Mesenchymal stem cell (in vitro differentiated cells and primary cell): Measurements from ENCODE around the gene GPC1.

Experiments
- DNase-seq: peaks from one replicate; pipeline ENCODE4 v3.0.0-alpha.2; 2013
- H2AFZ ChIP-seq: one replicate; pipeline ENCODE4 v1.6.1; 2013; ENCODE audit warnings: low read depth, mild to moderate bottlenecking, control low read depth, inconsistent platforms, low read length, moderate library complexity
- H2AK5ac ChIP-seq: 2 replicates; pipeline ENCODE4 v1.6.1; 2013; ENCODE audit warnings: low read length, moderate library complexity, mild to moderate bottlenecking, inconsistent platforms; ENCODE audit not compliant: severe bottlenecking
- H2BK120ac ChIP-seq: one replicate; pipeline ENCODE4 v1.6.1; 2013; ENCODE audit warnings: low read depth, mild to moderate bottlenecking, inconsistent platforms, low read length, moderate library complexity
- H2BK12ac ChIP-seq, 2 experiments: one replicate each; pipeline ENCODE4 v1.6.1; 2013; ENCODE audit warnings: inconsistent platforms in 2 of 2, low read length in 2 of 2, mild to moderate bottlenecking in 2 of 2, moderate library complexity in 2 of 2, control low read depth in 1 of 2
- H2BK15ac ChIP-seq: one replicate; pipeline ENCODE4 v1.6.1; 2013; ENCODE audit warnings: mild to moderate bottlenecking, low read depth, inconsistent platforms; ENCODE audit not compliant: poor library complexity, severe bottlenecking
- H2BK5ac ChIP-seq: 2 replicates; pipeline ENCODE4 v1.6.1; 2013; ENCODE audit warnings: low read depth, mild to moderate bottlenecking, low read length, control low read depth, inconsistent platforms; ENCODE audit not compliant: poor library complexity, severe bottlenecking
- H3K14ac ChIP-seq, 2 experiments: one replicate each; pipeline ENCODE4 v1.6.1; 2013; ENCODE audit warnings: inconsistent platforms in 2 of 2, low read length in 2 of 2, control low read depth in 1 of 2, mild to moderate bottlenecking in 1 of 2, moderate library complexity in 1 of 2
- H3K18ac ChIP-seq, 2 experiments: one replicate each; pipeline ENCODE4 v1.6.1; 2013; ENCODE audit warnings: inconsistent platforms in 2 of 2, low read length in 2 of 2, control low read depth in 1 of 2, low read depth in 1 of 2, mild to moderate bottlenecking in 1 of 2
- H3K23ac ChIP-seq, 2 experiments: one replicate each; pipeline ENCODE4 v1.6.1; 2013; ENCODE audit warnings: inconsistent platforms in 2 of 2, low read length in 2 of 2, mild to moderate bottlenecking in 2 of 2, moderate library complexity in 2 of 2, control low read depth in 1 of 2
- H3K27ac ChIP-seq: 2 replicates; pipeline ENCODE4 v1.5.1; 2013; ENCODE audit warnings: mild to moderate bottlenecking, moderate library complexity, low read length, control low read depth, inconsistent platforms; ENCODE audit not compliant: poor library complexity, severe bottlenecking
- H3K27me3 ChIP-seq, 2 experiments: 2 replicates each; pipeline versions ENCODE4 v1.6.1 to v1.7.0; 2013; ENCODE audit warnings: low read length in 2 of 2, mild to moderate bottlenecking in 2 of 2, moderate library complexity in 2 of 2, control low read depth in 1 of 2, inconsistent platforms in 1 of 2; ENCODE audit not compliant: control insufficient read depth in 1 of 2, insufficient read depth in 1 of 2
- H3K36me3 ChIP-seq, 2 experiments: 2 replicates each; pipeline versions ENCODE4 v1.6.1 to v1.7.0; 2013; ENCODE audit warnings: low read length in 2 of 2, control low read depth in 1 of 2, inconsistent platforms in 1 of 2, low read depth in 1 of 2, mild to moderate bottlenecking in 1 of 2; ENCODE audit not compliant: insufficient read depth in 2 of 2, control insufficient read depth in 1 of 2
- H3K4ac ChIP-seq, 2 experiments: one replicate each; pipeline ENCODE4 v1.6.1; 2013; ENCODE audit warnings: inconsistent platforms in 2 of 2, low read length in 2 of 2, mild to moderate bottlenecking in 2 of 2, moderate library complexity in 2 of 2, control low read depth in 1 of 2, low read depth in 1 of 2
- H3K4me1 ChIP-seq: 2 replicates; pipeline ENCODE4 v1.6.1; 2013; ENCODE audit warnings: low read depth, low read length, control low read depth; ENCODE audit not compliant: control insufficient read depth, insufficient read depth
- H3K4me2 ChIP-seq: 2 replicates; pipeline ENCODE4 v1.6.1; 2013; ENCODE audit warnings: low read length, mild to moderate bottlenecking, inconsistent platforms; ENCODE audit not compliant: poor library complexity, severe bottlenecking
- H3K4me3 ChIP-seq, 2 experiments: 2 replicates each; pipeline versions ENCODE4 v1.5.1 to v1.7.0; 2013; ENCODE audit warnings: low read length in 2 of 2, mild to moderate bottlenecking in 2 of 2, control low read depth in 1 of 2, low read depth in 1 of 2; ENCODE audit not compliant: insufficient read depth in 1 of 2
- H3K79me1 ChIP-seq: replicated peaks from 2 replicates; pipeline ENCODE4 v1.6.1; 2013; ENCODE audit warnings: mild to moderate bottlenecking, control low read depth, low read length, inconsistent platforms; ENCODE audit not compliant: poor library complexity, severe bottlenecking
- H3K9ac ChIP-seq: 2 replicates; pipeline ENCODE4 v1.7.0; 2013; ENCODE audit warnings: mild to moderate bottlenecking, low read length, moderate library complexity
- H3K9me3 ChIP-seq: 2 replicates; pipeline ENCODE4 v1.7.0; 2013; ENCODE audit warnings: mild to moderate bottlenecking, low read length; ENCODE audit not compliant: control insufficient read depth
- H4K8ac ChIP-seq: one replicate; pipeline ENCODE4 v1.6.1; 2013; ENCODE audit warnings: inconsistent platforms, mild to moderate bottlenecking, low read length, moderate library complexity
- H4K91ac ChIP-seq: one replicate; pipeline ENCODE4 v1.6.1; 2013; ENCODE audit warnings: mild to moderate bottlenecking, low read length, inconsistent platforms
- WGBS: methylation state at CpG from one replicate; pipeline ENCODE4 v1.1.7; 2013; ENCODE audit warnings: mixed read lengths; 5-methylcytosine and 5-hydroxymethylcytosine counted together

GPC1 gene

DNA sequence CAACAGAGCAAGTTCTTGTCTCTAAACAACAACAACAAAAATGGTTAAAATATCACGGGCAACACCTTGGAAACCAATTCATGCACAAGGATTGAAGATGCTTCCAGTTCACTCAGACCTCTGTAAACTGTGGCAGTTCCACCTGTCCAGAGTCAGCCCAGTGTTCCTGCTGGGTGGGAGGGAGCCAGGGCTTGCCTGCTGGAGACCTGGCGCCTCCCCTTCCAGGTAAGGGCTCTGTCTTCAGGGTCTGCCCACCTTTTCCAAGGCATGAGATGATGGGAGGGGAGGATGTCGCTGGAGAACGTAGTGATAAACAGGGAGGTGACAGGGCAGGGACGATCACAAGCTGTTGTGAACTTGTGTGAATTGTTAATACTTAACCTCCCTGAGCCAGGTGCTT, 9.8 kb upstream of the GPC1 start:
- Histone ChIP-seq H2AFZ (no peak overlapping the region), H3K9me3 (peaks cover 26% of the 10 kb centered on the region), H3K4me3 (no peak overlapping the region), H2AK5ac (no peak overlapping the region), H3K4me2 (no peak overlapping the region), H3K79me1 (no peaks in the 10 kb centered on the region), H2BK5ac (no peak overlapping the region), H3K4ac (no peak overlapping the region), H3K4me1 (no peaks in the 10 kb centered on the region), H3K9ac (no peak overlapping the region), H3K27ac (no peak overlapping the region), H4K8ac (no peak overlapping the region), H3K18ac (no peak overlapping the region), H2BK120ac (no peak overlapping the region), H3K14ac (no peak overlapping the region), H3K36me3 (no peaks in the 10 kb centered on the region), H4K91ac (no peak overlapping the region), H2BK12ac (no peak overlapping the region), H3K27me3 (peaks cover 0 to 17% of the 10 kb centered on the region in 2 experiments), H3K23ac (no peak overlapping the region), H2BK15ac (no peak overlapping the region)
- DNase-seq: no peak
- 74% methylated on average over 5 of the region's 5 CpGs for WGBS

DNA sequence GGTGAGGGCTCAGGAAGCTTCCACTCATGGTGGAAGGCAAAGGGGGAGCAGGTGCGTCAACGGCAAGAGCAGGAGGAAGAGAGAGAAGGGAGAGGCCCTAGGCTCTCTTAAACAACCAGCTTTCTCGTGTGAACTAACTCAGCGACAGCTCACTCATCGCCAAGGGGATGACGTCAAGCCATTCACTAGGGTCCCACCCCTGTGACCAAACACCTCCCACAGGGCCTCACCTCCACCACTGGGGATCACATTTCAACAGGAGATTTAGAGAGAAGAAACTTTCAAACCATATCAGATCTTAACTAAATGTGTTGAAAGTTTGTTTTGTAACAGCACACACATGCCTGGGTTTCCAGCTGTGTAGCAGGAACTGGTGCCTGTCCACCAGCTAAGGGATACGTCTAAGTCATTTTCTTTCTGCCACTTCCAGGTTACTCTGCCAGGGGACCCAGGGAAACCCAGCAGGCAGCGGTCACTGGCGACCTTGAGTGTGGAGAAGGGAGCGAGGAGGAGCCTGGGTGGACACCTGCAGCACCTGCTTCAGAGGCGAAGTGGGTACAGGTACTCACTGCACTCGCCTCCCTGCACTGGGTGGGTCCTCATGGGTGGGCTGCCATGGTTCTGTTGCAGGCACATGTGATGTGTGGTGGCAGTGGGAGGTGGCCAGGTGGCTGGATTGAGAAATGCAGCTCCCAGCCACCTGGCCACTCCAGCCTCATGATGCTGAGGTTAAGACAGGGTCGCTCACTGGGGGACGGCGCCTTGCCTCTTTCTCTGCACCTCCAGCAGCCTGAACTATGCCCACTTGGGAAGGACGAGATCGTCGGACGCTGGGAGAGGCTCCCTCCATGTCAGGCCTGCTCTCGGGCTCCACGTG, 8.4 kb upstream of the GPC1 start:
- DNase-seq: peak; percentile 19
- Histone ChIP-seq H2AK5ac (no peak overlapping the region), H3K14ac (no peak overlapping the region), H3K4me1 (no peaks in the 10 kb centered on the region), H3K4me2 (no peak overlapping the region), H4K8ac (no peak overlapping the region), H2AFZ (no peak overlapping the region), H3K27ac (no peak overlapping the region), H3K4ac (no peak overlapping the region), H3K9me3 (peaks cover 15% of the 10 kb centered on the region), H3K79me1 (no peaks in the 10 kb centered on the region), H3K9ac (no peak overlapping the region), H2BK15ac (no peak overlapping the region), H2BK12ac (no peak overlapping the region), H4K91ac (no peak overlapping the region), H2BK120ac (no peak overlapping the region), H3K23ac (no peak overlapping the region), H3K18ac (no peak overlapping the region), H2BK5ac (no peak overlapping the region), H3K36me3 (no peaks in the 10 kb centered on the region), H3K27me3 (peaks cover 0 to 17% of the 10 kb centered on the region in 2 experiments), H3K4me3 (no peak overlapping the region)
- WGBS: 80% methylated on average over 16 of the region's 21 CpGs

DNA sequence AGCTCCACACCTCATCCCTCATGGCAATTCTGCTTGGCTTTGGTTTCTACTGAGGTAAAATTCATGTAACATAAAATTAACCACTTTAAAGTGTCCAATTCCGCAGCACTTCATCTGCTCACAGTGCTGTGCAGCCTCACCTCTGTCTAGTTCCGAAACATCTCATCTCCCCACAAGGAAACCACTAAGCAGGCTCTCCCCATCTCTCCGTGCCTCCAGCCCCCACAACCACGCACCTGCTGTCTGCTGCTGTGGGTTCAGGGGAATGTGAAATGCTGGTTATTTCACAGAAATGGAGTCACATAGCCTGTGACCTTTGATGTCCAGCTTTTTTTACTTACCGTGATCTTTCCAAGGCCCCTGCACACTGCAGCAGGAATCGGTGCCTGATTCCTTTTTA, 7.7 kb upstream of the GPC1 start:
- H3K79me1 ChIP-seq: no peaks in the 10 kb centered on the region
- H3K4me2 ChIP-seq: no peak overlapping the region
- no peaks in the 10 kb centered on the region for H3K4me1 ChIP-seq
- H2AFZ ChIP-seq: no peak overlapping the region
- no peak overlapping the region for H3K9ac ChIP-seq
- H3K4me3 ChIP-seq: no peak overlapping the region
- H2BK15ac ChIP-seq: no peak overlapping the region
- H2AK5ac ChIP-seq: no peak overlapping the region
- H3K36me3 ChIP-seq: no peaks in the 10 kb centered on the region
- 77% methylated on average over 6 of the region's 6 CpGs for WGBS
- H4K91ac ChIP-seq: no peak overlapping the region
- H3K14ac ChIP-seq: no peak overlapping the region
- no peak overlapping the region for H3K23ac ChIP-seq
- no peak overlapping the region for H3K18ac ChIP-seq
- DNase-seq: no peak
- H2BK5ac ChIP-seq: no peak overlapping the region
- no peak overlapping the region for H3K4ac ChIP-seq
- peaks cover 9% of the 10 kb centered on the region for H3K9me3 ChIP-seq
- no peak overlapping the region for H2BK12ac ChIP-seq
- H3K27ac ChIP-seq: no peak overlapping the region
- no peak overlapping the region for H4K8ac ChIP-seq
- H2BK120ac ChIP-seq: no peak overlapping the region
- peaks cover 0 to 17% of the 10 kb centered on the region in 2 experiments for H3K27me3 ChIP-seq

DNA sequence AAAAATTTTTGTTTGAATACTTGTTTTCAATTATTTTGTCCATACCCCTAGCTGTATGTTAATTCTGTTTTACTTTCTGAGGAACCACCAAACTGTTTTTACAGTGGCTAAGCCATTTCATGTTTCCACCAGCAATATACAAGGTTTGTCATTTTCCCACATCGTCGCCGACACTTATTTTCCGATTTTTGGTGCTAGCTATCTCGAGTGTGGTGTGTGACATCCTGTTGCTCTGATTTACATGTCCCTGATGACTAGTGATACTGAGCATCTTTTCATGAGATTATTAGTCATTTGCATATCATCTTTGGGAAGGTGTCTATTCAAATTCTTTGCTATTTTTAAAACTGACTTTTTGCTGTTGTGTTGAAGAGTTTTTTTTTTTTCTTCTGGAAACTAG, 7.2 kb upstream of the GPC1 start:
- no peak overlapping the region for H3K23ac ChIP-seq
- no peak overlapping the region for H3K4me2 ChIP-seq
- WGBS: 93% methylated on average over 5 of the region's 5 CpGs
- H4K8ac ChIP-seq: no peak overlapping the region
- no peak overlapping the region for H2AK5ac ChIP-seq
- no peak overlapping the region for H3K14ac ChIP-seq
- H2BK5ac ChIP-seq: no peak overlapping the region
- H3K4me3 ChIP-seq: no peak overlapping the region
- H3K36me3 ChIP-seq: no peaks in the 10 kb centered on the region
- no peak overlapping the region for H3K4ac ChIP-seq
- no peak overlapping the region for H2BK12ac ChIP-seq
- peaks cover under 1% of the 10 kb centered on the region for H3K4me1 ChIP-seq
- no peak overlapping the region for H4K91ac ChIP-seq
- no peak overlapping the region for H2BK15ac ChIP-seq
- no peak overlapping the region for H3K9ac ChIP-seq
- H2AFZ ChIP-seq: no peak overlapping the region
- no peak overlapping the region for H3K27ac ChIP-seq
- DNase-seq: no peak
- no peaks in the 10 kb centered on the region for H3K79me1 ChIP-seq
- H2BK120ac ChIP-seq: no peak overlapping the region
- H3K9me3 ChIP-seq: peaks cover 5% of the 10 kb centered on the region
- no peak overlapping the region for H3K18ac ChIP-seq
- peaks cover 0 to 17% of the 10 kb centered on the region in 2 experiments for H3K27me3 ChIP-seq
